SK-N-SH treated with all-trans-retinoic acid at 6 μM for 48 hours (cell line): Measurements from ENCODE around the gene TMEM50A.

ENCODE experiments used
- ATAC-seq: fragments of 200-7000 bp; cut with Tn5 transposase; 3 replicates; pipeline ENCODE4 v1.9.1; 2020; ENCODE audit warnings: mild to moderate bottlenecking, moderate library complexity
- ARNTL ChIP-seq: fragments of 450-650 bp; formaldehyde crosslinking; IDR thresholded peaks from 2 replicates; pipeline ENCODE4 v1.5.0; 2020; ENCODE audit warnings: low read depth, mild to moderate bottlenecking, moderate library complexity, borderline replicate concordance
- BACH2 ChIP-seq: fragments of 250-450 bp; sonication (Bioruptor Pico); IDR thresholded peaks from 2 replicates; pipeline ENCODE4 v1.9.0; 2021; ENCODE audit warnings: mild to moderate bottlenecking, borderline replicate concordance
- CSDC2 ChIP-seq: fragments of 250-450 bp; sonication (Bioruptor Pico); IDR thresholded peaks from 2 replicates; pipeline ENCODE4 v1.5.0; 2020; ENCODE audit warnings: mild to moderate bottlenecking, moderate library complexity
- CSRNP3 ChIP-seq: fragments of 250-450 bp; sonication (Bioruptor Pico); IDR thresholded peaks from 2 replicates; pipeline ENCODE4 v1.5.1; 2021; ENCODE audit warnings: mild to moderate bottlenecking, moderate library complexity
- ESRRG ChIP-seq: fragments of 250-450 bp; sonication (Bioruptor Pico); IDR thresholded peaks from 2 replicates; pipeline ENCODE4 v1.6.1; 2021; ENCODE audit warnings: mild to moderate bottlenecking
- GLIS3 ChIP-seq: fragments of 250-450 bp; sonication (Bioruptor Pico); IDR thresholded peaks from 2 replicates; pipeline ENCODE4 v1.5.0; 2020; ENCODE audit warnings: mild to moderate bottlenecking, moderate library complexity
- ISL1 ChIP-seq: fragments of 250-450 bp; sonication (Bioruptor Pico); IDR thresholded peaks from 2 replicates; pipeline ENCODE4 v2.1.2; 2022; ENCODE audit warnings: mild to moderate bottlenecking, moderate library complexity
- OSR1 ChIP-seq: fragments of 250-450 bp; sonication (Bioruptor Pico); IDR thresholded peaks from 2 replicates; pipeline ENCODE4 v1.8.0; 2022; ENCODE audit warnings: moderate library complexity, mild to moderate bottlenecking, inconsistent platforms
- POU6F1 ChIP-seq: fragments of 250-450 bp; sonication (Bioruptor Pico); IDR thresholded peaks from 2 replicates; pipeline ENCODE4 v1.8.0; 2021; ENCODE audit warnings: low read depth, mild to moderate bottlenecking, moderate library complexity, borderline replicate concordance
- PPARA ChIP-seq: fragments of 250-450 bp; sonication (Bioruptor Pico); IDR thresholded peaks from 2 replicates; pipeline ENCODE4 v1.5.0; 2020; ENCODE audit warnings: mild to moderate bottlenecking, borderline replicate concordance
- RARB ChIP-seq: fragments of 250-450 bp; sonication (Bioruptor Pico); IDR thresholded peaks from 2 replicates; pipeline ENCODE4 v1.8.0; 2021; ENCODE audit warnings: mild to moderate bottlenecking, moderate library complexity
- TCF4 ChIP-seq: fragments of 250-450 bp; sonication (Bioruptor Pico); IDR thresholded peaks from 2 replicates; pipeline ENCODE4 v1.8.0; 2021; ENCODE audit warnings: mild to moderate bottlenecking, moderate library complexity, borderline replicate concordance
- TOX ChIP-seq: fragments of 250-450 bp; sonication (Bioruptor Pico); IDR thresholded peaks from 2 replicates; pipeline ENCODE4 v1.8.0; 2021; ENCODE audit warnings: mild to moderate bottlenecking, moderate library complexity, borderline replicate concordance
- ZC3H10 ChIP-seq: fragments of 250-450 bp; sonication (Bioruptor Pico); IDR thresholded peaks from 2 replicates; pipeline ENCODE4 v1.5.1; 2021; ENCODE audit warnings: mild to moderate bottlenecking, moderate library complexity
- ZFP30 ChIP-seq: fragments of 450-650 bp; formaldehyde crosslinking; IDR thresholded peaks from 2 replicates; pipeline ENCODE4 v1.5.0; 2022; ENCODE audit warnings: mild to moderate bottlenecking, moderate library complexity
- ZNF565 ChIP-seq: fragments of 450-650 bp; formaldehyde crosslinking; conservative IDR thresholded peaks from 2 replicates; pipeline ENCODE4 v1.5.0; 2020; ENCODE audit warnings: low read depth, mild to moderate bottlenecking, moderate library complexity
- ZNF70 ChIP-seq: fragments of 450-650 bp; formaldehyde crosslinking; IDR thresholded peaks from 2 replicates; pipeline ENCODE4 v1.5.0; 2020; ENCODE audit warnings: mild to moderate bottlenecking, moderate library complexity
- ZNF8 ChIP-seq: fragments of 450-650 bp; formaldehyde crosslinking; IDR thresholded peaks from 2 replicates; pipeline ENCODE4 v1.5.0; 2020; ENCODE audit warnings: mild to moderate bottlenecking, moderate library complexity
- TF ChIP-seq, protein P1 (sequence below): fragments of 250-450 bp; sonication (Bioruptor Pico); IDR thresholded peaks from 2 replicates; pipeline ENCODE4 v1.5.1; 2020; ENCODE audit warnings: low read depth, mild to moderate bottlenecking, moderate library complexity
- TF ChIP-seq, protein P2 (sequence below): fragments of 250-450 bp; sonication (Bioruptor Pico); IDR thresholded peaks from 2 replicates; pipeline ENCODE4 v1.5.0; 2020; ENCODE audit warnings: mild to moderate bottlenecking, moderate library complexity
- TF ChIP-seq, protein P3 (sequence below): fragments of 250-450 bp; sonication (Bioruptor Pico); IDR thresholded peaks from 2 replicates; pipeline ENCODE4 v1.8.0; 2020; ENCODE audit warnings: mild to moderate bottlenecking, moderate library complexity, borderline replicate concordance

Gene TMEM50A

GRCh38 chr1:25347556-25347955, 9.4 kb downstream of the TMEM50A start:
- TF ChIP-seq POU6F1 (CRISPR knock-in tag) (no peak), ZC3H10 (CRISPR knock-in tag) (no peak), CSRNP3 (CRISPR knock-in tag) (no peak), ARNTL (CRISPR knock-in tag) (no peak), GLIS3 (no peak), TOX (CRISPR knock-in tag) (no peak), ESRRG (CRISPR knock-in tag) (no peak), ZNF70 (CRISPR knock-in tag) (no peak), ZFP30 (CRISPR knock-in tag) (no peak), RARB (no peak), ISL1 (CRISPR knock-in tag) (no peak), BACH2 (CRISPR knock-in tag) (no peak), PPARA (CRISPR knock-in tag) (no peak), CSDC2 (CRISPR knock-in tag) (no peak), OSR1 (no peak)
- TF ChIP-seq, protein P1, sequence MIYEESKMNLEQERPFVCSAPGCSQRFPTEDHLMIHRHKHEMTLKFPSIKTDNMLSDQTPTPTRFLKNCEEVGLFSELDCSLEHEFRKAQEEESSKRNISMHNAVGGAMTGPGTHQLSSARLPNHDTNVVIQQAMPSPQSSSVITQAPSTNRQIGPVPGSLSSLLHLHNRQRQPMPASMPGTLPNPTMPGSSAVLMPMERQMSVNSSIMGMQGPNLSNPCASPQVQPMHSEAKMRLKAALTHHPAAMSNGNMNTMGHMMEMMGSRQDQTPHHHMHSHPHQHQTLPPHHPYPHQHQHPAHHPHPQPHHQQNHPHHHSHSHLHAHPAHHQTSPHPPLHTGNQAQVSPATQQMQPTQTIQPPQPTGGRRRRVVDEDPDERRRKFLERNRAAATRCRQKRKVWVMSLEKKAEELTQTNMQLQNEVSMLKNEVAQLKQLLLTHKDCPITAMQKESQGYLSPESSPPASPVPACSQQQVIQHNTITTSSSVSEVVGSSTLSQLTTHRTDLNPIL (CRISPR knock-in tag): no peak
- TF ChIP-seq, protein P2, sequence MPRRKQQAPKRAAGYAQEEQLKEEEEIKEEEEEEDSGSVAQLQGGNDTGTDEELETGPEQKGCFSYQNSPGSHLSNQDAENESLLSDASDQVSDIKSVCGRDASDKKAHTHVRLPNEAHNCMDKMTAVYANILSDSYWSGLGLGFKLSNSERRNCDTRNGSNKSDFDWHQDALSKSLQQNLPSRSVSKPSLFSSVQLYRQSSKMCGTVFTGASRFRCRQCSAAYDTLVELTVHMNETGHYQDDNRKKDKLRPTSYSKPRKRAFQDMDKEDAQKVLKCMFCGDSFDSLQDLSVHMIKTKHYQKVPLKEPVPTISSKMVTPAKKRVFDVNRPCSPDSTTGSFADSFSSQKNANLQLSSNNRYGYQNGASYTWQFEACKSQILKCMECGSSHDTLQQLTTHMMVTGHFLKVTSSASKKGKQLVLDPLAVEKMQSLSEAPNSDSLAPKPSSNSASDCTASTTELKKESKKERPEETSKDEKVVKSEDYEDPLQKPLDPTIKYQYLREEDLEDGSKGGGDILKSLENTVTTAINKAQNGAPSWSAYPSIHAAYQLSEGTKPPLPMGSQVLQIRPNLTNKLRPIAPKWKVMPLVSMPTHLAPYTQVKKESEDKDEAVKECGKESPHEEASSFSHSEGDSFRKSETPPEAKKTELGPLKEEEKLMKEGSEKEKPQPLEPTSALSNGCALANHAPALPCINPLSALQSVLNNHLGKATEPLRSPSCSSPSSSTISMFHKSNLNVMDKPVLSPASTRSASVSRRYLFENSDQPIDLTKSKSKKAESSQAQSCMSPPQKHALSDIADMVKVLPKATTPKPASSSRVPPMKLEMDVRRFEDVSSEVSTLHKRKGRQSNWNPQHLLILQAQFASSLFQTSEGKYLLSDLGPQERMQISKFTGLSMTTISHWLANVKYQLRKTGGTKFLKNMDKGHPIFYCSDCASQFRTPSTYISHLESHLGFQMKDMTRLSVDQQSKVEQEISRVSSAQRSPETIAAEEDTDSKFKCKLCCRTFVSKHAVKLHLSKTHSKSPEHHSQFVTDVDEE (CRISPR knock-in tag): no peak
- no peak for ATAC-seq

- no peak for ATAC-seq
These were observed 11.5 kb downstream of the TMEM50A start for GRCh38 chr1:25349606-25350005.

More at GRCh38 chr1:25349606-25350005, 11.5 kb downstream of the TMEM50A start:
- TF ChIP-seq ZFP30 (CRISPR knock-in tag): no peak
- TF ChIP-seq POU6F1 (CRISPR knock-in tag): no peak
- TF ChIP-seq, protein P2 (CRISPR knock-in tag): no peak
- TF ChIP-seq ARNTL (CRISPR knock-in tag): no peak
- no peak for TF ChIP-seq CSRNP3 (CRISPR knock-in tag)
- TF ChIP-seq TCF4 (CRISPR knock-in tag): no peak
- TF ChIP-seq TOX (CRISPR knock-in tag): no peak
- TF ChIP-seq ESRRG (CRISPR knock-in tag): no peak
- no peak for TF ChIP-seq CSDC2 (CRISPR knock-in tag)
- no peak for TF ChIP-seq ZNF565
- TF ChIP-seq, protein P3, sequence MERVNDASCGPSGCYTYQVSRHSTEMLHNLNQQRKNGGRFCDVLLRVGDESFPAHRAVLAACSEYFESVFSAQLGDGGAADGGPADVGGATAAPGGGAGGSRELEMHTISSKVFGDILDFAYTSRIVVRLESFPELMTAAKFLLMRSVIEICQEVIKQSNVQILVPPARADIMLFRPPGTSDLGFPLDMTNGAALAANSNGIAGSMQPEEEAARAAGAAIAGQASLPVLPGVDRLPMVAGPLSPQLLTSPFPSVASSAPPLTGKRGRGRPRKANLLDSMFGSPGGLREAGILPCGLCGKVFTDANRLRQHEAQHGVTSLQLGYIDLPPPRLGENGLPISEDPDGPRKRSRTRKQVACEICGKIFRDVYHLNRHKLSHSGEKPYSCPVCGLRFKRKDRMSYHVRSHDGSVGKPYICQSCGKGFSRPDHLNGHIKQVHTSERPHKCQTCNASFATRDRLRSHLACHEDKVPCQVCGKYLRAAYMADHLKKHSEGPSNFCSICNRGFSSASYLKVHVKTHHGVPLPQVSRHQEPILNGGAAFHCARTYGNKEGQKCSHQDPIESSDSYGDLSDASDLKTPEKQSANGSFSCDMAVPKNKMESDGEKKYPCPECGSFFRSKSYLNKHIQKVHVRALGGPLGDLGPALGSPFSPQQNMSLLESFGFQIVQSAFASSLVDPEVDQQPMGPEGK: no peak
- TF ChIP-seq BACH2 (CRISPR knock-in tag): no peak
- no peak for TF ChIP-seq ZNF8
- TF ChIP-seq ISL1 (CRISPR knock-in tag): no peak
- TF ChIP-seq ZNF70 (CRISPR knock-in tag): no peak
- TF ChIP-seq ZC3H10 (CRISPR knock-in tag): no peak
